MCF 10A (cell line): Measurements from ENCODE around the gene CRIM1. TPM values are rescaled to one million over a fixed set of nuclear protein-coding genes. Genes with fewer than 3 reads are reported as not detected.
A peak's percentile ranks its signal among the peaks of the same experiment; 100 is the strongest.

ENCODE experiments used
- BruUV-seq: library from RNA; stranded (reverse); fragments of 400-500 nt; replicated peaks from 2 replicates; lab custom pipeline; 2021; lab: Mats Ljungman, UMichigan
- CTCF ChIA-PET: fragments of 300-600 bp; sonication (Branson Sonifier 250); formaldehyde crosslinking; extraction: SDS; loops from one replicate; lab custom pipeline; 2021; ENCODE audit warnings: antibody characterized with exemption, inconsistent platforms; lab: Yijun Ruan, JAX
- POLR2A ChIA-PET: fragments of 300-600, 350-650 bp; sonication (Branson Sonifier 250); formaldehyde crosslinking; extraction: SDS; loops from one replicate; lab custom pipeline; 2020; ENCODE audit warnings: antibody characterized with exemption, inconsistent platforms; lab: Yijun Ruan, JAX
- DNase-seq: peaks from one replicate; pipeline ENCODE4 v3.0.0-alpha.2; 2018; ENCODE audit not compliant: unreplicated experiment
- H3K27ac Mint-ChIP-seq: one replicate; pipeline ENCODE4 v1.8.0; 2022; ENCODE audit warnings: mild to moderate bottlenecking, low read depth, mixed read lengths; ENCODE audit not compliant: unreplicated experiment
- H3K27me3 Mint-ChIP-seq: one replicate; pipeline ENCODE4 v1.8.0; 2022; ENCODE audit warnings: mixed read lengths; ENCODE audit not compliant: insufficient read depth, unreplicated experiment
- H3K36me3 Mint-ChIP-seq: one replicate; pipeline ENCODE4 v1.8.0; 2022; ENCODE audit warnings: mild to moderate bottlenecking, moderate library complexity, mixed read lengths; ENCODE audit not compliant: insufficient read depth, unreplicated experiment
- H3K4me1 Mint-ChIP-seq: one replicate; pipeline ENCODE4 v1.8.0; 2022; ENCODE audit warnings: mixed read lengths; ENCODE audit not compliant: insufficient read depth, unreplicated experiment
- H3K4me3 Mint-ChIP-seq: one replicate; pipeline ENCODE4 v1.8.0; 2022; ENCODE audit warnings: mild to moderate bottlenecking, moderate library complexity, mixed read lengths; ENCODE audit not compliant: unreplicated experiment
- H3K9me3 Mint-ChIP-seq: one replicate; pipeline ENCODE4 v1.8.0; 2022; ENCODE audit warnings: mixed read lengths; ENCODE audit not compliant: unreplicated experiment
- CTCF ChIP-seq: fragments of 200-600 bp; IDR thresholded peaks from one replicate; pipeline ENCODE4 v1.8.0; 2022; ENCODE audit warnings: antibody characterized with exemption, mild to moderate bottlenecking; ENCODE audit not compliant: unreplicated experiment
- intact Hi-C: fragments of 100-400 bp; cut with micrococcal nuclease; formaldehyde crosslinking; loops from 2 replicates; pipeline ENCODE4 v1.14.1; 2022
- total RNA-seq: library from RNA; stranded (reverse); gene quantifications from 2 replicates; pipeline ENCODE4 v1.2.3, GENCODE V29; 2022

The CRIM1 gene
- total RNA-seq, 1 experiment from 2014 or later = 185 TPM

- intact Hi-C loops = no loop called here
- no peak overlapping the region for H3K4me3 Mint-ChIP-seq
- H3K27ac Mint-ChIP-seq = peak overlapping the region; percentile 27
- peaks cover 64% of the 10 kb centered on the region for H3K36me3 Mint-ChIP-seq
- POLR2A ChIA-PET = interaction anchor here (3.1 to 3.4 kb wide), 2 partner anchors 12 to 44 kb away, joined by 9 to 28 read pairs; no protein-coding TSS in a partner anchor
- no peaks in the 10 kb centered on the region for H3K9me3 Mint-ChIP-seq
- H3K4me1 Mint-ChIP-seq = peaks cover 23% of the 10 kb centered on the region
- no peak for DNase-seq
- TF ChIP-seq CTCF = no peak
- CTCF ChIA-PET = interaction anchor here (1.1 to 1.2 kb wide), 2 partner anchors 44 to 79 kb away, joined by 3 read pairs; no protein-coding TSS in a partner anchor
- H3K27me3 Mint-ChIP-seq = no peaks in the 10 kb centered on the region
- BruUV-seq = no TSS peak
Measured at GRCh38 chr2:36420569-36421181, 65.1 kb downstream of the CRIM1 start.

GRCh38 chr2:36421379-36421778 is 65.8 kb downstream of the CRIM1 start:
- no TSS peak for BruUV-seq
- DNase-seq = no peak
- ChIA-PET POLR2A (interaction anchor here (1.0 to 3.4 kb wide), 3 partner anchors 12 to 49 kb away, joined by 3 to 28 read pairs (median 9); no protein-coding TSS in a partner anchor), CTCF (interaction anchor here (1.1 to 2.8 kb wide), 3 partner anchors 10 to 79 kb away, joined by 3 to 13 read pairs (median 3); no protein-coding TSS in a partner anchor)
- H3K27ac Mint-ChIP-seq = peak overlapping the region; percentile 27
- H3K36me3 Mint-ChIP-seq = peaks cover 66% of the 10 kb centered on the region
- TF ChIP-seq CTCF = no peak
- intact Hi-C loops = no loop called here
- no peaks in the 10 kb centered on the region for H3K9me3 Mint-ChIP-seq
- no peak overlapping the region for H3K4me3 Mint-ChIP-seq
- H3K27me3 Mint-ChIP-seq = no peaks in the 10 kb centered on the region
- H3K4me1 Mint-ChIP-seq = peaks cover 23% of the 10 kb centered on the region

- ChIA-PET POLR2A (interaction anchor here (0.5 to 3.4 kb wide), 7 partner anchors 10 to 1007 kb away, joined by 3 to 28 read pairs (median 4); no protein-coding TSS in a partner anchor), CTCF (interaction anchor here (0.6 to 2.8 kb wide), 9 partner anchors 10 to 751 kb away, joined by 3 to 13 read pairs (median 3); no protein-coding TSS in a partner anchor)
- Mint-ChIP-seq H3K9me3 (no peaks in the 10 kb centered on the region), H3K4me3 (no peak overlapping the region), H3K27ac (no peak overlapping the region), H3K36me3 (peaks cover 54% of the 10 kb centered on the region), H3K27me3 (no peaks in the 10 kb centered on the region), H3K4me1 (peaks cover 10% of the 10 kb centered on the region)
- no peak for DNase-seq
- intact Hi-C loops = no loop called here
- no peak for TF ChIP-seq CTCF
- BruUV-seq = no TSS peak
Measured at GRCh38 chr2:36423172-36423571, 67.6 kb downstream of the CRIM1 start.

- CTCF ChIA-PET = interaction anchor here (0.6 to 2.8 kb wide), 7 partner anchors 10 to 751 kb away, joined by 3 to 13 read pairs (median 3); no protein-coding TSS in a partner anchor
- Mint-ChIP-seq H3K9me3 (no peaks in the 10 kb centered on the region), H3K27ac (no peak overlapping the region), H3K36me3 (peaks cover 55% of the 10 kb centered on the region), H3K4me3 (no peak overlapping the region), H3K27me3 (no peaks in the 10 kb centered on the region), H3K4me1 (peaks cover 12% of the 10 kb centered on the region)
- POLR2A ChIA-PET = interaction anchor here (0.5 to 3.4 kb wide), 5 partner anchors 9 to 1006 kb away, joined by 3 to 28 read pairs (median 5); no protein-coding TSS in a partner anchor
- BruUV-seq = no TSS peak
- no peak for DNase-seq
- intact Hi-C loops = no loop called here
- no peak for TF ChIP-seq CTCF
Measured at GRCh38 chr2:36423619-36424120, 68.1 kb downstream of the CRIM1 start.
